ENCODE measurements around the gene RAI1.
A peak's percentile ranks its signal among the peaks of the same experiment; 100 is the strongest.

RAI1 gene

DNA sequence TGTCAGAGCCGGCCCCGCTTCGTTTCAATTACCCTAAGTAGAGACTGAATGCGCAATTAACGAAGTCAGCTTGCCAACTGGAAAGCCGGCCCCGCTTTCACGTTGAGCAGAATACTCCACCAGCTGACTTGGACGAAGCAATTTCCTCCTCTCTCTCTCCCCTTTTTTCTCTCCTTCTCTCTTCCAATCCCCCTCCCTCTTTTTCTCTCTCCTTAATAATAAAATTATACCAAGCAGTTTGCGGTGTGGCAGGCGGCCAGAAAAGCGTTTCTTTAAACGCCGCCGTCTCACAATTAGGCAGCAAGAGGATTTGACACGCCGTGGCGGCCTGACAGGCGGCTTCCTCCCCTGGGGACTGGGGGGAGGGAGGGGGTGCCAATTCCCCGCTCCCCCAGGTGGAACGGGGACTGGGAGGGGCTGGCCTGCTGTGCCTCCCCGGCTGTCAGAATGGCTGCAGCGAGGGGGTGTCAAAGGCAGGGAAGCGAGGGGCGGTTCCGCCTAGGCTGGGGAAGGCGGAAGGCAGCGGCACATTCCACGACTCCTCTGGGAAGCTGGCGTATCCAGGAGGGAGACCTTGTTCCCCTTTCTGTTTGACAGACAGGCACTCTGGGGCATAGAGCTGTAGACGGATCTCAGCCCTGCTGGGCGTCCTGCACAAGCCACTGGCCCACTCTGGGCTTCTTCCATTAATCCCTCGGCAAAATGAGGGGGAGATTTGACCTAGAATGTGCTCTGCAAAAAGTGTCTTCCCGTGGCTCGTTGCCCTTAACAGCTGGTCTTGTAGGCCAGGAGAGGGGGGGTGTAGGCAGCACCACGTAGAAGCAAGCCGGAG is 102.8 kb downstream of the RAI1 start:
- H3K4me3 Mint-ChIP-seq: peak overlapping the region; percentile 83 to 87 (median 85)
- H3K9me3 Mint-ChIP-seq: no peaks in the 10 kb centered on the region
- H3K4me1 Mint-ChIP-seq: peaks cover 59% of the 10 kb centered on the region
- TF ChIP-seq, protein P1, sequence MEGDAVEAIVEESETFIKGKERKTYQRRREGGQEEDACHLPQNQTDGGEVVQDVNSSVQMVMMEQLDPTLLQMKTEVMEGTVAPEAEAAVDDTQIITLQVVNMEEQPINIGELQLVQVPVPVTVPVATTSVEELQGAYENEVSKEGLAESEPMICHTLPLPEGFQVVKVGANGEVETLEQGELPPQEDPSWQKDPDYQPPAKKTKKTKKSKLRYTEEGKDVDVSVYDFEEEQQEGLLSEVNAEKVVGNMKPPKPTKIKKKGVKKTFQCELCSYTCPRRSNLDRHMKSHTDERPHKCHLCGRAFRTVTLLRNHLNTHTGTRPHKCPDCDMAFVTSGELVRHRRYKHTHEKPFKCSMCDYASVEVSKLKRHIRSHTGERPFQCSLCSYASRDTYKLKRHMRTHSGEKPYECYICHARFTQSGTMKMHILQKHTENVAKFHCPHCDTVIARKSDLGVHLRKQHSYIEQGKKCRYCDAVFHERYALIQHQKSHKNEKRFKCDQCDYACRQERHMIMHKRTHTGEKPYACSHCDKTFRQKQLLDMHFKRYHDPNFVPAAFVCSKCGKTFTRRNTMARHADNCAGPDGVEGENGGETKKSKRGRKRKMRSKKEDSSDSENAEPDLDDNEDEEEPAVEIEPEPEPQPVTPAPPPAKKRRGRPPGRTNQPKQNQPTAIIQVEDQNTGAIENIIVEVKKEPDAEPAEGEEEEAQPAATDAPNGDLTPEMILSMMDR (IDR thresholded peaks at IDR 0.05; ENCODE audit: unreplicated experiment in 3 of 3): no peak
- H3K36me3 Mint-ChIP-seq (ENCODE audit: low read depth): no peaks in the 10 kb centered on the region
- no peaks in the 10 kb centered on the region for H3K27me3 Mint-ChIP-seq (ENCODE audit: low read depth)
- H3K27ac Mint-ChIP-seq: peak overlapping the region; percentile 78 to 92 (median 87)

DNA sequence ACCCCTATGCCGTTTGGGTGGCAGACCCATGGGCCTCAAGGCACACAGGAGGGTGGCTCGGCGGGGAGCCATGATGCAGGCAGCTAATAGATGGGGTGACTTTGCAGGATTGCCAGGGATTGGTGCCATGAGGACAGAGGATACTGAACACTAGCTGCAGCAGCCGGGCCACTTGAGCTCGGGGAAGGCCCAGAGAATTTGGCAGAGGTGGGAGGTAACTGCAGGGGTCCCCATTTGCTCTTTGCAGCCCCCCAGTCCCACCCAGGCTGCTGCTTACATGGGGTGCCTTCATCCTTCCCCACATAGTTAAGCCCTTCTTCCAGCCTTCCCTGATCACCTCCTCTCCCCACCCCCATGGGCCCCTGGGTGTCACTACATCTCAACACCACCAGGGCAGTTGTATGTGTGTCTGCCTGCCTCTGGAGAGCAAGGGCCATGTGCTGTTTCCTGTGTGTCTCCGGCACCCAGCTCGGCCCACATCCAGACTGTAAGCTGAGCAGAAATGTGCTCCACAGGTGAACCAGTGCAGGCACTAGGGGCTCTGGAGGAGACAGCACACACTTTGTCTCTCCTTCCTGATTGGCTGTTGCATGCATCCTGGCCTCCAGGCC is 103.5 kb downstream of the RAI1 start:
- TF ChIP-seq, protein P1 (IDR thresholded peaks at IDR 0.05; ENCODE audit: unreplicated experiment in 3 of 3): peak in 1 of 3 experiments; percentile 11
- peaks cover 62% of the 10 kb centered on the region for H3K4me1 Mint-ChIP-seq
- H3K36me3 Mint-ChIP-seq (ENCODE audit: low read depth): no peaks in the 10 kb centered on the region

GRCh38 chr17:17785407-17785806 is 104.1 kb downstream of the RAI1 start:
- Mint-ChIP-seq H3K27ac (peak overlapping the region; percentile 38 to 92 (median 39)), H3K27me3 (ENCODE audit: low read depth) (no peaks in the 10 kb centered on the region), H3K4me3 (peak overlapping the region; percentile 71 to 85 (median 73)), H3K36me3 (ENCODE audit: low read depth) (no peaks in the 10 kb centered on the region), H3K9me3 (no peaks in the 10 kb centered on the region), H3K4me1 (peaks cover 67% of the 10 kb centered on the region)
- TF ChIP-seq, protein P1 (IDR thresholded peaks at IDR 0.05; ENCODE audit: unreplicated experiment in 3 of 3): no peak

More for the DNA sequence above, 103.5 kb downstream of the RAI1 start:
- no peaks in the 10 kb centered on the region for H3K9me3 Mint-ChIP-seq
- no peaks in the 10 kb centered on the region for H3K27me3 Mint-ChIP-seq (ENCODE audit: low read depth)
- peak overlapping the region; percentile 72 to 87 (median 85) for H3K4me3 Mint-ChIP-seq
- H3K27ac Mint-ChIP-seq: peak overlapping the region; percentile 38 to 92 (median 42)

DNA sequence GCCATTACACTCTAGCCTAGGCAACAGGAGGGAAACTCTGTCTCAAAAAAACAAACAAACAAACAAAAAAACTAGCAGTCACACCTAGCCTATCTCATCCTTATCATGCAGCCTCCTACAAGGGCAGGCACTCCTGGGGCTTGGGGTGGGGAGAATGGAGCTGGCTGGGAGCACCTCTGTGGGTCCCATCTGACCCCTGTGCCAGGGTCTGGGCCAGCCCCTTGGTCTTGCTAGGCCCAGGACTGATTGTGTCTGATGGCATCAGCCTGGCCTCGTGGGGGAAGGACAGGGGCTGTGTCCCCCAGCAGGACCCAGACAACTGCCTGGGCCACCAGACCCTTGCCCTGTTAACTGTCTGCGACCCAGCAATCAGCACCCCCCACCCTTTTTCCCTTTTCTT is 105.7 kb downstream of the RAI1 start:
- Mint-ChIP-seq H3K36me3 (ENCODE audit: low read depth) (no peaks in the 10 kb centered on the region), H3K4me1 (peaks cover 69% of the 10 kb centered on the region), H3K27me3 (ENCODE audit: low read depth) (no peaks in the 10 kb centered on the region), H3K9me3 (no peaks in the 10 kb centered on the region), H3K4me3 (peak overlapping the region in 1 of 3 experiments; percentile 13), H3K27ac (no peak overlapping the region)
- TF ChIP-seq, protein P1 (IDR thresholded peaks at IDR 0.05; ENCODE audit: unreplicated experiment in 3 of 3): no peak

GRCh38 chr17:17787568-17787967 is 106.3 kb downstream of the RAI1 start:
- Mint-ChIP-seq H3K27me3 (ENCODE audit: low read depth) (no peaks in the 10 kb centered on the region), H3K27ac (no peak overlapping the region)
- TF ChIP-seq, protein P1 (IDR thresholded peaks at IDR 0.05; ENCODE audit: unreplicated experiment in 3 of 3): no peak

More at GRCh38 chr17:17787568-17787967, 106.3 kb downstream of the RAI1 start:
- Mint-ChIP-seq H3K4me1 (peaks cover 75% of the 10 kb centered on the region), H3K36me3 (ENCODE audit: low read depth) (no peaks in the 10 kb centered on the region), H3K9me3 (no peaks in the 10 kb centered on the region), H3K4me3 (no peak overlapping the region)

Measured in nephron (organoid).